Ascending aorta (tissue), 2 donors: ENCODE measurements around the gene STX1B. TPM values are rescaled to one million over a fixed set of nuclear protein-coding genes. Genes with fewer than 3 reads are reported as not detected.

Experiments
- DNase-seq, 2 donors: peaks; one replicate each; pipeline ENCODE4 v3.0.0-alpha.2; 2019; ENCODE audit warnings: low spot score in 2 of 2
- H3K27ac ChIP-seq, 2 donors: fragments of 200-600 bp; sonication (generic); one replicate each; pipeline ENCODE4 v1.5.1; 2016 to 2017; ENCODE audit warnings: mild to moderate bottlenecking in 1 of 2
- H3K27me3 ChIP-seq: fragments of 200-600 bp; sonication (generic); one replicate; pipeline ENCODE4 v1.5.1; 2017
- H3K36me3 ChIP-seq, 2 donors: fragments of 200-600 bp; sonication (generic); one replicate each; pipeline ENCODE4 v1.5.1; 2016
- H3K4me1 ChIP-seq, 2 donors: fragments of 200-600 bp; sonication (generic); one replicate each; pipeline ENCODE4 v1.5.1; 2016 to 2017; ENCODE audit warnings: mild to moderate bottlenecking in 1 of 2
- H3K4me3 ChIP-seq, 2 donors: fragments of 200-600 bp; sonication (generic); one replicate each; pipeline ENCODE4 v1.5.1; 2016 to 2017; ENCODE audit warnings: mild to moderate bottlenecking in 1 of 2
- H3K9me3 ChIP-seq, 2 donors: fragments of 200-600 bp; sonication (generic); one replicate each; pipeline ENCODE4 v1.5.1; 2016
- CTCF ChIP-seq, 3 experiments: fragments of 200-600 bp in 2 of 3; fragments of 450-650 bp in 1 of 3; sonication (generic) in 2 of 3; IDR thresholded peaks; one replicate each; pipeline ENCODE4 v1.5.1; 2016 to 2019; ENCODE audit warnings: antibody characterized with exemption in 3 of 3, mild to moderate bottlenecking in 1 of 3, moderate library complexity in 1 of 3
- intact Hi-C: fragments of 100-400 bp; cut with DNase I; formaldehyde crosslinking; loops from one replicate; pipeline ENCODE4 v1.15.1; 2023
- total RNA-seq: library from RNA; depleted of rRNA; stranded (reverse); fragments of >200 nt; gene quantifications from one replicate; pipeline ENCODE4 v1.1.0, GENCODE V29; 2016

Gene STX1B
- total RNA-seq, 1 donor from 2014 or later: 2.0 TPM

GRCh38 chr16:30983898-30984610, 26.4 kb downstream of the STX1B start:
- no peak for DNase-seq
- peaks cover 3 to 11% of the 10 kb centered on the region in 2 donors for H3K4me1 ChIP-seq
- no peak overlapping the region for H3K4me3 ChIP-seq
- no peaks in the 10 kb centered on the region for H3K27me3 ChIP-seq
- no peak for TF ChIP-seq CTCF (IDR thresholded peaks at IDR 0.05)
- no peaks in the 10 kb centered on the region for H3K9me3 ChIP-seq
- intact Hi-C loops: no loop called here
- peaks cover 33 to 53% of the 10 kb centered on the region in 2 donors for H3K36me3 ChIP-seq
- H3K27ac ChIP-seq: no peak overlapping the region

GRCh38 chr16:30983289-30983889, 27.0 kb downstream of the STX1B start:
- Histone ChIP-seq H3K4me1 (peaks cover 3 to 11% of the 10 kb centered on the region in 2 donors), H3K27ac (no peak overlapping the region), H3K27me3 (no peaks in the 10 kb centered on the region), H3K4me3 (no peak overlapping the region), H3K9me3 (no peaks in the 10 kb centered on the region), H3K36me3 (peaks cover 39 to 59% of the 10 kb centered on the region in 2 donors)
- intact Hi-C loops: no loop called here
- DNase-seq: no peak
- TF ChIP-seq CTCF (IDR thresholded peaks at IDR 0.05): no peak

- Histone ChIP-seq H3K27me3 (no peaks in the 10 kb centered on the region), H3K36me3 (peaks cover 45 to 64% of the 10 kb centered on the region in 2 donors), H3K9me3 (no peaks in the 10 kb centered on the region), H3K4me1 (peaks cover 3 to 11% of the 10 kb centered on the region in 2 donors), H3K4me3 (no peak overlapping the region), H3K27ac (no peak overlapping the region)
- intact Hi-C loops: no loop called here
- no peak for TF ChIP-seq CTCF (IDR thresholded peaks at IDR 0.05)
- DNase-seq: no peak
Measured at GRCh38 chr16:30982548-30983288, 27.7 kb downstream of the STX1B start.

GRCh38 chr16:30980959-30981358, 29.5 kb downstream of the STX1B start:
- Histone ChIP-seq H3K4me3 (no peak overlapping the region), H3K27ac (no peak overlapping the region), H3K27me3 (no peaks in the 10 kb centered on the region), H3K9me3 (no peaks in the 10 kb centered on the region), H3K36me3 (peaks cover 59 to 80% of the 10 kb centered on the region in 2 donors), H3K4me1 (peaks cover 3 to 9% of the 10 kb centered on the region in 2 donors)
- DNase-seq: no peak
- intact Hi-C loops: no loop called here
- no peak for TF ChIP-seq CTCF (IDR thresholded peaks at IDR 0.05)

- Histone ChIP-seq H3K27me3 (no peaks in the 10 kb centered on the region), H3K27ac (no peak overlapping the region), H3K4me1 (peaks cover 1 to 4% of the 10 kb centered on the region in 2 donors), H3K4me3 (no peak overlapping the region), H3K36me3 (peaks cover 62 to 85% of the 10 kb centered on the region in 2 donors), H3K9me3 (no peaks in the 10 kb centered on the region)
- intact Hi-C loops: no loop called here
- DNase-seq: no peak
- TF ChIP-seq CTCF (IDR thresholded peaks at IDR 0.05): no peak
Measured at GRCh38 chr16:30980434-30980833, 30.0 kb downstream of the STX1B start.
